HG02571 (cell line): ENCODE results near the gene USF1.
A peak's percentile ranks its signal among the peaks of the same experiment; 100 is the strongest.
"Not testable (repeated sequence)": the region's sequence is repeated elsewhere in the genome, so short reads cannot be mapped to it uniquely, and the experiment has no call there.

Experiments used
- ATAC-seq: cut with Tn5 transposase; IDR thresholded peaks from one replicate; pipeline ENCODE4 v1.9.1; 2021; ENCODE audit warnings: mild to moderate bottlenecking, moderate library complexity; ENCODE audit not compliant: unreplicated experiment

Gene USF1

DNA sequence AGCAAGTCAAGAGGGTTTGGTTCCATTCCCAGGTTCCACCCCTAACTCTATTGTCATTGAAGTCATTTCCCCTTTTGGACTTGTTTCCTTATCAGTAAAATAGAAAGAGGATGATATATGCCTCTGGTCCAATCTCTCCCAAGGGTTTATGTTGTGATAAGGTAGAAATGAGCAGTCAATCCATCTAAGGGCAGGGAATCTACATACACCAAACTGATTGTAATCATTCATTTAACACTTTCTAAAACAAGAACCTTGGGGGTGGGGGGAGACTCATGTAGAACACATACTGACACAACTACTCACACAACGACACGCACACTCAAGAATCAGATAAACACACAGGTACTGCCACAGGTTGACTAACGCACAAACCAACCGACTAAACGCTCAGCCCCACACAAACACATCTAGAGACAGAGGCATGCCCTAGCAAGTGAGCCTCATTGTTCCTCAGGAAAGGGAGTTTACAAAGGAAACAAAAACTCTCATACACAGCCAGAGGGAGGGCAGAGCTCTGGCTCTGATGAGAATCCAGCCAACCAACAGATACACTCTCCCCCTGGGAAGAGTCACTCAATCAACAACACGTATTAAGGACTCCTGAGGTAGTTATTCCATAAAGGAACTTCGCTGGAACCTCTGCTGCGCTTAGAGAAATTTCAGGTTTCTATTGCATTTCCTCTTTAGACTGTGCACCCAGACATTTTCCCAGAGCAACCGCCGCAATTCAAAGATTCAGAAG is 25.9 kb downstream of the USF1 start:
- no peak for ATAC-seq

GRCh38 chr1:161019111-161019660 is 26.6 kb downstream of the USF1 start:
- not testable (repeated sequence) for ATAC-seq

DNA sequence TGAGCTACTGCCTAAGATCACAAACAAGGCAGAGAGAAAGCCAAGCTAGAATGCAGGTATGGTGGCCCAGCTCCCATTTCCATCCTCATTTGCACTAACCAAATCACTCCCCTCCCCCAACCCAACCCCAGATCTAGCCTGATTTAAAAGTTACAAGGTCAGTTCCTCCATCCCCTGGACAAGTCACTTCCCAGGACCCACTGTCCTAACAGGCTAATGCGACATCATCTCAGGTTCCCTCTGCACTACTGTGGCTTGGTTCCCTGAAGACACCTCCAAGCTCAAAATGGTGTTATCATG is 27.2 kb downstream of the USF1 start:
- no peak for ATAC-seq

DNA sequence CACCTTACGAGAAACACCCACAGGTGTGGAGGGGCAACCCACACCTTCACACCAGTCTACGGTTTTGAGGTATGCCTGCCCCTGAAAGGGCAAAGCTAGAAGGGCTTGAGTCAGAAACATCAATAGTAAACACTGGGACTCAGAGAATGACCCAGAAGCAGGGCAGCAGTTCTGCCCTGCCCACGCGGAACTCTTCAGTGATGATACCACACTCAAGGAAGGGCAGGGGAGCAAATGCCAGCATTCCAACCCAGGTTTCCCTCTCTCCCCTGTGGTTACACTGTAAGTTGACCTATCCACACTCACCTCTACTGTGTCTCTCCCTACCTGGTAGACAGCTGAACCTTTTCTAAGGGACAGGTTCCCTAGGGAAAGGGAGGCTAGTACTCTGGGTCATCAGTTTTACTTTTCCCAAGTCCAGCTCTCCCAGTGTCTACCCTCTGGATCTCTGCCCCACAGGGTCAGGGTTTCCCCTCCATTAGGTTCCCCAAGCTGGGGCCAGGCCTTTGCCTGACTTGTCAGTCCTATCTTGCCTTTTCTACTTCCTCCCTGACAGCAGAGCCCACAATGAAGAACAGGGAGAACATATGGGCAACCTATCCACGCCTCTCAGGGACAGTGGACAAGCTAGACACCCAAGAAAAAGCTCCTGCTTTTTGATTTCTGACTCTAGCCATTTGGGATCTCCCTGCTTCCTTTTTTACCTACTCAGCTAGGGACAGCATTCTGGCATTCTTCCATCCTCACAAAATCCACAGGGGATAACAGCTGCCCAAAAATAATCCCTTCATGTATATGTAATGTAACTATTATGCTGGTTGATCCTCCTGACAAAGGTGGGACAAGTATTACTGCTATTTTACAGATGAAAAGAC is 27.8 kb downstream of the USF1 start:
- no peak for ATAC-seq

DNA sequence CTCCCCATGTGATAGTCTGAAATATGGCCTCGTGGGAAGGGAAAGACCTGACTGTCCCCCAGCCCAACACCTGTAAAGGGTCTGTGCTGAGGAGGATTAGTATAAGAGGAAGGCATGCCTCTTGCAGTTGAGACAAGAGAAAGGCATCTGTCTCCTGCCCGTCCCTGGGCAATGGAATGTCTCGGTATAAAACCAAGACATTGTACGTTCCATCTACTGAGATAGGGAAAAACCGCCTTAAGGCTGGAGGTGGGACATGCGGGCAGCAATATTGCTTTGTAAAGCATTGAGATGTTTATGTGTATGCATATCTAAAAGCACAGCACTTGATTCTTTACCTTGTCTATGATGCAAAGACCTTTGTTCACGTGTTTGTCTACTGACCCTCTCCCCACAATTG is 28.6 kb downstream of the USF1 start:
- ATAC-seq: not testable (repeated sequence)

DNA sequence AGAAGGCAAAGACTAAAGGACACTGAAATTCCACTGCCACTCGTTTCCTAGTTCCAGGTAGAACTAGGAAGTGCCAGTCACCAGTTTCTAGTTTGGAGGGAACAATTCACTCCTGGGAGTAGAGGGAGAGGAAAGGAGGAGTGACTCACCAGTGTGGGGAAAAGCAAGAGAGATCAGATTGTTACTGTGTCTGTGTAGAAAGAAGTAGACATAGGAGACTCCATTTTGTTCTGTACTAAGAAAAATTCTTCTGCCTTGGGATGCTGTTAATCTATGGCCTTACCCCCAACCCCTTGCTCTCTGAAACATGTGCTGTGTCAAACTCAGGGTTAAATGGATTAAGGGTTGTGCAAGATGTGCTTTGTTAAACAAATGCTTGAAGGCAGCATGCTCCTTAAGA is 29.1 kb downstream of the USF1 start:
- ATAC-seq: not testable (repeated sequence)

DNA sequence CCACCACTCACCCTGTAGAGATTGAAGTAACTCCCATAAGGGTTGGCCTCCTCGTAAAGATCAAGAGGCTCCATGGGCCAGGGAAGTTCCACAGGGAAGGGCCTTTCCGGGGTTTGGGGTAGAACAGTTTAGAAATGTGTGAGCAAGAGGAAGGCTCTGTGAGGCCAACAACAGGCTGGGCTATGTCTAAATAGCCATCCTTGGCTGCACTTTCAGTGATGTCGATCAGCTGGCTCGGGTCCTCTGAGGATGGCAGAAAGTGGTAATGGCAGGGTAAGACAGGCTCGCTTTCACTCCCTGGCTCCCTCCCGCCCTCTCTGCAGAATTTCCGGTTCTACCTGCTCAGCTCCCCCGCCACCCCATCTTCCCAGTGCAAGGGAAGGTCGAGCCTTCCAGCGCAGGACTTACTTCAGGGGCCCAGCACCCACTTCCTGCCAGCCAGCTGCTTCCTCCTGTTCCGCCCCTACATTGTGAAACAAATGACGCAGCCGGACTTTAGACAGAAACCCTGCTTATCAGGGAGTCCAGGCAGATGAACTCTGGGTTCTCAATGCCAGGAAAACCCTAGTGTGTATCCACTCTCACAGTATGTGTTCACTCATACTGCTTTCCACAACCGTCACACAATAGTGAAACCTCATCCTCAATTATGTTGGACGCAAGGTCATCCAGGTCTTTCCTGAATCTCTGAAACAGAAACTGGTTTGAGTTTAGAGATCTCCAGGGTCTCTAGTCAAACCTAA is 32.1 kb downstream of the USF1 start:
- peak; percentile 79 for ATAC-seq

GRCh38 chr1:161013131-161013487 is 32.7 kb downstream of the USF1 start:
- ATAC-seq: peak; percentile 20

- ATAC-seq: no peak
These were observed 33.4 kb downstream of the USF1 start for GRCh38 chr1:161012420-161012819.

DNA sequence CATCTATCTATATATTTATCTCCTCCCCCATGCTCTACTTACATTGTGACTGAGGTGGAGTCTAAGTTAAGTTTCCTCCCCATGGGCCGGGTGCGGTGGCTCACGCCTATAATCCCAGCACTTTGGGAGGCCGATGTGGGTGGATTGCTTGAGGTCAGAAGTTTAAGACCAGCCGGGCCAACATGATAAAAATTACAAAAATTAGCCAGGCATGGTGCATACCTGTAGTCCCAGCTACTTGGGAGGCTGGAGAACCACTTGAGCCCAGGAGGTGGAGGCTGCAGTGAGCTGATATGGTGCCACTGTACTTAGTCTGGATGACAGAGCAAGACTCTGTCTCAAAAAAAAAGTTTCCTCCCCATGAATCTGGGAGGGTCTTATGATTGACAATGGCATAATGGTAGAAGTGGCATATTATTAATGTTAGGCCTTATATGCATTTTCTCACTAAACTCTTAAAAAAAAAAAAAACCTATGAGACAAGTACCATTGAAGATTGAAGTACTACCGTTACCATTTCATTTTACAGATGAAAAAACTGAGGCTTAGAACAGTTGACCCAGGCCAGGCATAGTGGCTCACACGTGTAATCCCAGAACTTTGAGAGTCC is 36.1 kb downstream of the USF1 start:
- no peak for ATAC-seq

GRCh38 chr1:161008869-161009510 is 36.8 kb downstream of the USF1 start:
- ATAC-seq: no peak

- no peak for ATAC-seq
These were observed 38.4 kb downstream of the USF1 start for GRCh38 chr1:161007369-161007768.

GRCh38 chr1:161006563-161006962 is 39.2 kb downstream of the USF1 start:
- ATAC-seq: no peak

DNA sequence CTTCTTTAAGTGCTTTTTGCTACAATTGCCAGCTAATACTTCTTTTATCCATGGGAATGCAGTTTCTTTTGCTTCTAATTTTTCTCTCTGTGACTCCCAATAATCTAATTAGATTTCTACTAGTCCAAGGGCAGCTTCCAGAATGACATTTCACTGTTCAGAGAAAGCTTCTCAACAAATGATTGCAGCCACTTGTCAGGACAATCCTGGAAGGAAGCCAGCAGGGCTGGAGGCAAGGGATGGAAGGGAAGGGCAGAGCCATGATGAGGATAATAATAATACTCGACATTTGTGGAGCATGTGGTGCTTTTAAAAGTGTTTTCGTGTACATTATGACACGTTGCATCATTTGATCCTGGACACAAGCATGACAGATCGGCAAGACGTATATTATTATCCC is 44.3 kb downstream of the USF1 start:
- ATAC-seq: no peak

DNA sequence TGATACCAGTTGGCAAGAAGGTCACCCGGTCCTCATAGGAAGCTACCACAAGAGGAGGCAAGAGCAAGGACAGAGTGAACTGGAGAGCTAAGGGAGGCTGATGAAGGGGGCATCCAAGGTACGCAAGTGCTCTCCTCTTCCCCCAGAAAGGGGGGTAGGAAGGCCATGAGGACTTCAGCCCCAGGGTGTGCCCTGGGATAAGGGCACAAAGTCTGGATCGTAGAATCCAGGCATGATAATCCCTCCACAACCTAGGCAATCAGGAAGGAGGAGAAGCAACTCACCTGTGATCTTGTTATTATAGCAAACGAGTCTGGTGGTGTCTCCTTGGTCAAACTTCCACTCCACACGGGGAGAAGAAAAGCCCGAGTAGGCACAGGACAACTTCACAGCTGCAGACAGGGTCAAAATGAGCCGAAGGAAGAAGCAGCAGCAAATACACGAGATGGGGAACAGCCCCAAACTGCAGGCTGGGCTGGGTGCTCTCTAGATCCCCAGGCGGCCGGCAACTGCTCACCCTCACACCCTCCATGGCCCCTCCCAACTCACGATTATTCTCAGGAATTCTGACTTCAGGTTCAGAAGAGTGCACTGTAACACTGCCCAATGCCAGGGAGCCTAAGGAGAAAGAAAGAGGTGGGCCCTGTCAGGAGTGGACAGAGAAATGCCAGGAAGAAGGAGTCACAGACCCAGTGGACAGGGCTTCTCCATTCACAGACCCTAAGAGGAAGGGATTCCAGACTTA is 44.9 kb downstream of the USF1 start:
- ATAC-seq: no peak

GRCh38 chr1:160999376-160999775 is 46.4 kb downstream of the USF1 start:
- ATAC-seq: no peak

DNA sequence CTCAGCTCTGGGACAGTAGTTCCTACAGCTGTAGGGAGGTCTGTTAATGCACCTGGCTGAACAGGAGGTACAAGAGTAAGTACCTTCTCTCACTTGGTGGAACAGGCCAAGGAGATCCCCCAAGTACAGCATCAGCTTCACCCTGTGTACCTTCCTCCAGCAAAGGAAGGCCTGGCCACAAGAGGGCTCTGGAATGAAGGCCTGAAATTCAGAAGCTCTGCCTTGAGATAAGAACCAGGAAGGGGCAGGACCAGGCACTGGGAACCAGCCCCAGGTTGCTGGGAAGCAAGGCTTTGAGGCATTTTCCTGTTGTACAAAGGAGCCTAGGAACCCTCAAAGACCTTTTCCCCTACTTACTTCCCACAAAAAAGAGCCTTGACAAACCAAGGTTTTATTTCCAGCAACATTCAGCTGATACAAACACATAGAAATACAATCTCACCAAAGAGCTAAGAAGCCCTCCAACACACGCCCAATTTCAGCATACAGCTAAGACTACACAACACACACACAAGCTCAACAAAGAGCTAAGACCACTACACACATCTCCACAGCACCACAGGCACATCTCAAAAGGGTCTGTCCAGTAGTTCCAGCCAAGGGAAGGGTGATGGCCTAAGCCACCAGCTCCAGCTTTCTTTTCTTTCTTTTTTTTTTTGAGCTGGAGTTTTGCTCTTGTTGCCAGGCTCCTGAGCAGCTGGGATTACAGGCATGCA is 48.3 kb downstream of the USF1 start:
- no peak for ATAC-seq

- no peak for ATAC-seq
These were observed 49.6 kb downstream of the USF1 start for GRCh38 chr1:160996178-160996577.

GRCh38 chr1:160993544-160994193 is 52.1 kb downstream of the USF1 start:
- no peak for ATAC-seq
